Posterior cingulate gyrus (tissue), 11 donors: ENCODE measurements around the gene VARS2.
"Not testable (repeated sequence)": the region's sequence is repeated elsewhere in the genome, so short reads cannot be mapped to it uniquely, and the experiment has no call there.

Source experiments
- DNase-seq, 10 donors: peaks; one replicate each; pipeline versions ENCODE4 v3.0.0 to v3.0.0-alpha.2; 2020 to 2021; ENCODE audit warnings: mixed read lengths in 3 of 10
- intact Hi-C: fragments of 100-400 bp; cut with DNase I; formaldehyde crosslinking; loops from one replicate; pipeline ENCODE4 v1.15.1; 2023

The VARS2 gene

GRCh38 chr6:30917487-30917886 lies 3.4 kb downstream of the VARS2 start:
- intact Hi-C loops, result loop anchor here (5.0 kb wide), 1 partner anchor 170 kb away; no protein-coding TSS in a partner anchor
- peak in 2 of 10 donors; percentile 60 to 64 for DNase-seq

- no peak for DNase-seq
- intact Hi-C loops, result loop anchor here (5.0 kb wide), 1 partner anchor 169 kb away; no protein-coding TSS in a partner anchor
Measured at GRCh38 chr6:30918670-30919069, 4.6 kb downstream of the VARS2 start.

DNA sequence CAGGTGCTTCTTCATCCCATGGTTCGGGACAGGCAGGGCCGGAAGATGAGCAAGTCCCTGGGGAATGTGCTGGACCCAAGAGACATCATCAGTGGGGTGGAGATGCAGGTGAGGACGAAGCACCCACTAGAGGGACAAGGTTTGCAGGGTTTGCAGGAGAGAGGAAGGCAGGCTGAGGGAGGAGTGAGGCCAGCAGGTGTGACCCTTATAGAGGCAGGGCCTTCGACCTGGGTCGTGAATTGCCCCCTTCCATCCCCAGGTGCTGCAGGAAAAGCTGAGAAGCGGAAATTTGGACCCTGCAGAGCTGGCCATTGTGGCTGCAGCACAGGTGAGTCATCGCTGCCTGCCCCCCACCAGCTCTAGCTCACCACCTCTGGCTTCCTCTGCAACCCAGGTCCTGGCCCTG lies 8.4 kb downstream of the VARS2 start:
- no peak for DNase-seq
- intact Hi-C loops, result no loop called here

- DNase-seq, intact Hi-C loops: not testable (repeated sequence)
Measured at GRCh38 chr6:30924040-30924627, 10.1 kb downstream of the VARS2 start.

DNA sequence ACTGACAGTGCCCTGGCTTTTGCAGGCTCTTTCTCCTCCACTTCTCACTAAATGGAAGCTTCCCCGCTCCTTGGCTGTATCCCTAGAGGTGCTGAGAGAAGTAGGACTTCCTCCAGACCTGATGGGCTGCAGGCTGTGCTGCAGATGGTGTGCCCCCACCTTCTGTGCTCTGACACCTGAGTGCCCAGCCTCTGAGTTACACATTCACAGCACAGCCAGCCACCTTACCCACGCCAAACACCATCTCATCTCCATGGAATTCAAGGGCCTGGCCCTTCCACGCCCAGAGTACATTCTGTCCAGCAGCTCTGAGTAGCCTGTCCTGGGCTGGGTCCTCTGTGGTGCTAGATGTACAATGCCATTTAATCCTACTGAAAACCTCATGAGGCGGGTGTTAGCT lies 12.6 kb downstream of the VARS2 start:
- intact Hi-C loops, result no loop called here
- no peak for DNase-seq

DNA sequence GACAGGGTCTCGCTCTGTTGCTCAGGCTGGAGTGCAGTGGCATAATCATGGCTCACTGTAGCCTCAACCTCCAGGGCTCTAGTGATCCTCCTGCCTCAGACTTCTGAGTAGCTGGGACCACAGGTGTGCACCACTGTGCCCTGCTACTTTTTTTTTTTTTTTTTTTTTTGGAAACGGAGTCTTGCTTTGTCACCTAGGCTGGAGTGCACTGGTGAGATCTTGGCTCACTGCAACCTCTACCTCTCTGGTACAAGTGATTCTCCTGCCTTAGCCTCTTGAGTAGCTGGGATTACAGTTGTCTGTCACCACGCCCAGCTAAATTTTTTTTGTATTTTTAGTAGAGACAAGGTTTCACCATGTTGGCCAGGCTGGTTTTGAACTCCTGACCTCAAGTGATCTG lies 13.0 kb downstream of the VARS2 start:
- DNase-seq, result not testable (repeated sequence)

DNA sequence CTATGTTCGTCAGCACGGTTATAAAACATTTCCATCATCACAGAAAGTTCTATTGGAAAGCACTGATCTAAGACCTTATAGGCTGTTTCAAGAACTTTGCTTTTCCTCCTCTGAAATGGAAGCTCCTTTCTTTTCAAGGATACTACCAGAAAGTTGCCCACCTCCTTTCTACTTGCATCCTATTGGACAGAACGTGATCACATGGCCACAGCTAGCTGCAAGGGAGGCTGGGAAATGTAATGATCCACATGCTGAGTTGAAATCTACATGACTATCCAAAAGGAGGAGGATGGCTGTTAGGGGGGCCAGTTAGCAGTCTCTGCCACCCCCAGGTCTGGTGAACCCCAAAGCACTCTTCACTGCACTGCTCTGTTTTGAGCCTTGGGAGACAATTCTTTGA lies 14.6 kb downstream of the VARS2 start:
- intact Hi-C loops, result no loop called here
- DNase-seq, result no peak

More for the DNA sequence above, 13.0 kb downstream of the VARS2 start:
- intact Hi-C loops, result not testable (repeated sequence)

GRCh38 chr6:30930506-30930905 lies 16.5 kb downstream of the VARS2 start:
- no peak for DNase-seq
- intact Hi-C loops, result no loop called here

GRCh38 chr6:30931272-30931671 lies 17.2 kb downstream of the VARS2 start:
- DNase-seq, result peak in 1 of 10 donors; percentile 57
- intact Hi-C loops, result no loop called here

DNA sequence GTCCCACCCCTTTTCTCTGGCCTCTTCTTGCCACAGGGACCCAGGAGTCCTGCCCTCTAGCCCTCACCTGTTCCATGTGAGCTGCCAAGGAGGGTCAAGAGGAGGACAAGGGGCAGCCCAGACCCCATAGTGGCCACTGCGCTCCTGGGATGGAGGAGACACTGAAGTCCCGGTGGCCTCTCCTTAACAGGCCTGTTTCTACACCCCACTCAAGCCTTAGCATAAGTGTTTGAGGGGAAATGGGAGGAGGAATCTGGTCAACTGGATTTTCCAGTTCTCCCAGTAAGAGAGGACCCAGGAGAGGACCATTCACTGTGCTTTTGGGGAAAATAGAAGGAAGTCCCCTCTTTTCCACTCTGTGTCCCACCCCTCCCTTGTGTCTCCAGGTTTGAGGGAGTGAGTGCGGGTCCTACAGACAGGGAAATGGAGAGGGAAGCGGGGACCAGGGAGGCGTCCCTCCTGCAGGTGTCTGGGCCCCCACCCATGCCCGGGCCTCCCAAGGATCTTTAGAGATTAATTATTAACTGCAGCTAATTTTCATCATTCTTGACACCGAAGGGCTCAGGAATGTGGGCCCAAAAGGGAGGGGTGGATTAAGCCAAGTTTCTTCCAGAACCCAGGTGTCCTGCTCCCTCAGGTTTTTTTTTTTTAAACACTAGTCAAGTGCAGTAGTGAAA lies 18.1 kb downstream of the VARS2 start, which contains the start of gene SFTA2:
Gene SFTA2, minus strand, starts transcription at position 202 of the 677 bp plus-strand sequence. Its CDS starts 74 bp downstream, at position 128.
- peak in 1 of 10 donors; percentile 70 for DNase-seq

GRCh38 chr6:30932665-30933365 lies 18.8 kb downstream of the VARS2 start:
- DNase-seq, result peak in 1 of 10 donors; percentile 64
- intact Hi-C loops, result no loop called here

More for the DNA sequence above, 18.1 kb downstream of the VARS2 start, which contains the start of gene SFTA2:
- intact Hi-C loops, result no loop called here

DNA sequence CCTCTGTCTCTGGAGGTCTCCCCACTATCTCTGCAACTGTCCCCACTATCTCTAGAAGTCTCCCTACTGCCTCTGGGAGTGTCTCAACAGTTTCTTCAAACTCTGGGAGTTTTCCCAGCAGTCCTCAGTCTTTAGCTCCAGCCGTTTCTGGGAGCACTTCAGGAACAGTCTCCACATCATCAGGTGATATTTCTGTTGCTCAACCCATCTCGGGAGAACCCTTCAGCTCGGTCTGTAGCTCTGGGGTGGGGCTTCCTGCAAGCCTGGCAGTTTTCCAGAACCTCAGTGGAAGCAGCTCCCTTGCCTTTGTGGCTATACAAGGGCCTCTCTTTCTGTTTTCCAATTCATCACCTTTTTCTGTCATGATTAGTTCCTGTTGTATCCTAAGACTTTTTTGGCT lies 21.0 kb downstream of the VARS2 start:
- intact Hi-C loops, result no loop called here
- DNase-seq, result peak in 1 of 10 donors; percentile 28

- intact Hi-C loops, result no loop called here
- no peak for DNase-seq
Measured at GRCh38 chr6:30937265-30937664, 23.2 kb downstream of the VARS2 start.

- intact Hi-C loops, result no loop called here
- DNase-seq, result peak in 1 of 10 donors; percentile 42
Measured at GRCh38 chr6:30938730-30939129, 24.7 kb downstream of the VARS2 start.

- intact Hi-C loops, result no loop called here
- peak in 1 of 10 donors; percentile 45 for DNase-seq
Measured at GRCh38 chr6:30939473-30939872, 25.4 kb downstream of the VARS2 start.

DNA sequence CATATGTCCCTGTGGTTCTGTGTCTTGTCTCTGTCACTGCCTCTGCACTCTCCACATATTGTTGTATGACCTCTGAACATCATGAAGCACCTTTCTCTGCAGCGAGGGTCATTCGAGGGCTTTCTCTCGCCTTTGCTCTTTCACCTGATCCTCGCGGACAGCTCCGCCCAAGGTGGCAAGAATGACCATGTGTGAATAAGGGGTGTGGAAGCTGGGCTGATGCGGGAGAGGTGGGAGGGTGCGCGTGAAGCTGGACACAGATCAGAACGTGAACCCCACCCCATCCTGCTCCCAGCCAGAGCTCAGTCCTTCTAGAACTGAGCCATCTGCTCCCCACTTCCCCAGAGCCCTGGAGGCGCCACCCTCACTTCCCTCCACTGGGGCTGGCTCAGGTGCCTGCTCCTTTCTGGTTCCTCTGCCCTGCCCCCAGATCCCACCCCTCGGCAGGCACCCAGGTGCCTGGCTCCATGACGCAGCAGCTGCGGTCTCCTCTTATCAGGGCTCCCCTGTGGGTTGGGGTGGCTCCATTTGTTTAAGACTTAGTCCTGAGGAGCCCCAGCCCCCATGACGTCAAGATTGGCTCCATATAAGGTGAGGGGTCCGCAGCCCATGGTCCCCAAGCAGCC lies 26.4 kb downstream of the VARS2 start, which contains the start of gene MUCL3:
Gene MUCL3, plus strand, starts transcription at position 613 of the 626 bp plus-strand sequence. CDS start 27 bp downstream, outside the sequence.
- peak in 1 of 10 donors; percentile 68 for DNase-seq
- intact Hi-C loops, result no loop called here

GRCh38 chr6:30942338-30943060 lies 28.5 kb downstream of the VARS2 start:
- peak in 1 of 10 donors; percentile 73 for DNase-seq
- intact Hi-C loops, result no loop called here

- DNase-seq, result no peak
- intact Hi-C loops, result no loop called here
Measured at GRCh38 chr6:30944051-30944450, 30.0 kb downstream of the VARS2 start.

GRCh38 chr6:30945281-30945680 lies 31.2 kb downstream of the VARS2 start:
- intact Hi-C loops, result no loop called here
- DNase-seq, result no peak

DNA sequence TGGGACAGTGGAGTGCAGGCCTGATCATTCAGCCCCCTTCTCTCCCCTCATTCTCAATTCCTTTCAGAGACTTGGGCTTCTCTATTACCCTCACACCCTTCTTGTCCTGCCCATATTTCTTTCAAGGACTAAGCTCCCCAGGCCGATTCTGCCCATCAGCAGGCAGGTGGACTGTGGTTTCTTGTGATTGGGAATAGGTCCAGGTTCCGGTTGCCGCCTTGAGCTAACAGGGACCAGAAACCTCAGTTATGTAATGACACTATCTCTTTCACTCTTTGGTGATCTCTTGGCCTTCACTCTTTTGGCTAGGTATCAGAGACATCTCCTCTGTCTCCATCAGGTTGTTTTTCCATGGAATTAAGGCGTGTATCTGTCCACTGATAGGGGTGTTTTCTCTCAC lies 33.2 kb downstream of the VARS2 start:
- intact Hi-C loops, result no loop called here
- no peak for DNase-seq
